ENCODE results near the gene NFYC.

- TF ChIP-seq, protein P1, sequence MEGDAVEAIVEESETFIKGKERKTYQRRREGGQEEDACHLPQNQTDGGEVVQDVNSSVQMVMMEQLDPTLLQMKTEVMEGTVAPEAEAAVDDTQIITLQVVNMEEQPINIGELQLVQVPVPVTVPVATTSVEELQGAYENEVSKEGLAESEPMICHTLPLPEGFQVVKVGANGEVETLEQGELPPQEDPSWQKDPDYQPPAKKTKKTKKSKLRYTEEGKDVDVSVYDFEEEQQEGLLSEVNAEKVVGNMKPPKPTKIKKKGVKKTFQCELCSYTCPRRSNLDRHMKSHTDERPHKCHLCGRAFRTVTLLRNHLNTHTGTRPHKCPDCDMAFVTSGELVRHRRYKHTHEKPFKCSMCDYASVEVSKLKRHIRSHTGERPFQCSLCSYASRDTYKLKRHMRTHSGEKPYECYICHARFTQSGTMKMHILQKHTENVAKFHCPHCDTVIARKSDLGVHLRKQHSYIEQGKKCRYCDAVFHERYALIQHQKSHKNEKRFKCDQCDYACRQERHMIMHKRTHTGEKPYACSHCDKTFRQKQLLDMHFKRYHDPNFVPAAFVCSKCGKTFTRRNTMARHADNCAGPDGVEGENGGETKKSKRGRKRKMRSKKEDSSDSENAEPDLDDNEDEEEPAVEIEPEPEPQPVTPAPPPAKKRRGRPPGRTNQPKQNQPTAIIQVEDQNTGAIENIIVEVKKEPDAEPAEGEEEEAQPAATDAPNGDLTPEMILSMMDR (IDR thresholded peaks at IDR 0.05; ENCODE audit: borderline replicate concordance, extremely low read depth, low read length, poor library complexity, severe bottlenecking) = no peak
- TF ChIP-seq EZH2 (IDR thresholded peaks at IDR 0.05; ENCODE audit: borderline replicate concordance, low read depth, low read length, severe bottlenecking) = no peak
Measured at GRCh38 chr1:40712405-40712944, 21.0 kb downstream of the NFYC start.

Measured in DND-41 (cell line).